K562 (cell line): ENCODE measurements around the gene IRF4. TPM values are rescaled to one million over a fixed set of nuclear protein-coding genes. Genes with fewer than 3 reads are reported as not detected.

Experiments
- ATAC-seq: fragments of 200-7000 bp; cut with Tn5 transposase; 3 replicates; pipeline ENCODE4 v1.9.1; 2020; ENCODE audit warnings: moderate library complexity
- BruUV-seq: library from RNA; stranded (reverse); fragments of 400-500 nt; replicated peaks from 2 replicates; lab custom pipeline; 2021; lab: Mats Ljungman, UMichigan
- CTCF ChIA-PET: fragments of 300-600 bp; formaldehyde crosslinking; extraction: SDS; loops from one replicate; lab custom pipeline; 2021; ENCODE audit warnings: low intra/inter-chr PET ratio; lab: Yijun Ruan, JAX
- POLR2A ChIA-PET: fragments of 300-600, 350-650 bp; sonication (Branson Sonifier 250); formaldehyde crosslinking; extraction: SDS; loops from one replicate; lab custom pipeline; 2021; ENCODE audit warnings: antibody characterized with exemption, inconsistent platforms; lab: Yijun Ruan, JAX
- DNase-seq, 4 experiments: peaks; one replicate each; pipeline versions ENCODE4 v3.0.0 to v3.0.0-alpha.2; 2011 to 2018; ENCODE audit warnings: low spot score in 3 of 4, mixed read lengths in 3 of 4; ENCODE audit errors: extremely low read depth in 1 of 4
- FAIRE-seq: peaks from 2 replicates; lab custom pipeline; 2011; peaks lifted over from hg19 to GRCh38; lab: Jason Lieb, UNC
- H2AFZ ChIP-seq: 2 replicates; pipeline ENCODE4 v1.6.0; 2011; ENCODE audit warnings: low read depth, low read length, control low read depth, inconsistent platforms
- H3K27ac ChIP-seq: fragments of 200-600 bp; 3 replicates; pipeline ENCODE4 v1.8.0; 2011; ENCODE audit warnings: low read depth, mild to moderate bottlenecking, control low read depth, inconsistent platforms, low read length, moderate library complexity, mixed read lengths; ENCODE audit errors: extremely low read depth
- H3K27me3 ChIP-seq, 2 experiments: fragments of 300-600 bp in 1 of 2; 2 replicates in 1 of 2; 3 replicates in 1 of 2; pipeline versions ENCODE4 v1.6.0 to v1.8.0; 2011; ENCODE audit warnings: inconsistent platforms in 2 of 2, low read length in 2 of 2, mild to moderate bottlenecking in 1 of 2, mixed read lengths in 1 of 2, moderate library complexity in 1 of 2; ENCODE audit not compliant: control insufficient read depth in 2 of 2, insufficient read depth in 2 of 2
- H3K36me3 ChIP-seq: fragments of 300-600 bp; 3 replicates; pipeline ENCODE4 v1.8.0; 2011; ENCODE audit warnings: mild to moderate bottlenecking, low read length, inconsistent platforms; ENCODE audit not compliant: control insufficient read depth, insufficient read depth
- H3K4me1 ChIP-seq, 2 experiments: fragments of 200-600 bp in 1 of 2; replicated peaks in 1 of 2; 2 replicates in 1 of 2; 3 replicates in 1 of 2; pipeline versions ENCODE4 v1.5.1 to v1.8.0; 2011; ENCODE audit warnings: inconsistent platforms in 2 of 2, low read length in 2 of 2, mild to moderate bottlenecking in 1 of 2, mixed read lengths in 1 of 2, moderate library complexity in 1 of 2; ENCODE audit not compliant: control insufficient read depth in 2 of 2, insufficient read depth in 2 of 2
- H3K4me2 ChIP-seq: 2 replicates; pipeline ENCODE4 v1.6.1; 2011; ENCODE audit warnings: low read length, control low read depth, inconsistent platforms, mixed read lengths; ENCODE audit not compliant: insufficient read depth
- H3K4me3 ChIP-seq: fragments of 200-600 bp; sonication (generic), shearing (Covaris generic); 2 replicates; pipeline ENCODE4 v1.5.1; 2016; ENCODE audit warnings: control low read depth, inconsistent platforms
- H3K79me2 ChIP-seq: fragments of 200-600 bp; 3 replicates; pipeline ENCODE4 v1.8.0; 2011; ENCODE audit warnings: low read length, inconsistent platforms; ENCODE audit not compliant: control insufficient read depth, insufficient read depth
- H3K9ac ChIP-seq, 2 experiments: 2 replicates each; pipeline versions ENCODE4 v1.6.0 to v1.6.1; 2011; ENCODE audit warnings: low read depth in 2 of 2, low read length in 2 of 2, control low read depth in 1 of 2, inconsistent platforms in 1 of 2, mild to moderate bottlenecking in 1 of 2, mixed read lengths in 1 of 2; ENCODE audit not compliant: insufficient read depth in 1 of 2
- H3K9me1 ChIP-seq: one replicate; pipeline ENCODE4 v1.6.0; 2011; ENCODE audit warnings: inconsistent platforms, mild to moderate bottlenecking, low read length, moderate library complexity; ENCODE audit not compliant: control insufficient read depth, insufficient read depth
- H3K9me3 ChIP-seq: replicated peaks from 2 replicates; pipeline ENCODE4 v1.5.1; 2011; ENCODE audit warnings: low read depth, low read length, inconsistent platforms; ENCODE audit not compliant: control insufficient read depth, insufficient read depth
- H4K20me1 ChIP-seq: replicated peaks from 2 replicates; pipeline ENCODE4 v1.6.1; 2011; ENCODE audit warnings: low read length, inconsistent platforms, mixed read lengths; ENCODE audit not compliant: control insufficient read depth, insufficient read depth
- C11orf30 ChIP-seq: fragments of 450-650 bp; IDR thresholded peaks from 2 replicates; pipeline ENCODE4 v1.6.1; 2016; ENCODE audit warnings: low read depth, mild to moderate bottlenecking
- CGGBP1 ChIP-seq: fragments of 250-450 bp; sonication (Bioruptor Pico); IDR thresholded peaks from 2 replicates; pipeline ENCODE4 v1.9.0; 2021; ENCODE audit warnings: mild to moderate bottlenecking
- DACH1 ChIP-seq: fragments of 450-650 bp; IDR thresholded peaks from 2 replicates; pipeline ENCODE4 v1.6.1; 2018; ENCODE audit not compliant: partially characterized antibody
- FOSL1 ChIP-seq: fragments of 200-800 bp; sonication (Bioruptor generic); conservative IDR thresholded peaks from 2 replicates; pipeline ENCODE4 v1.6.1; 2016; ENCODE audit warnings: missing genetic modification characterization, missing compliant biosample characterization
- NFE2 ChIP-seq: IDR thresholded peaks from 2 replicates; pipeline ENCODE4 v1.6.1; 2014; ENCODE audit warnings: antibody characterized with exemption, low read depth
- ZBTB1 ChIP-seq: sonication (generic); formaldehyde crosslinking; IDR thresholded peaks from 2 replicates; pipeline ENCODE4 v1.8.1; 2023; ENCODE audit warnings: missing genetic modification reagents, low read depth, mild to moderate bottlenecking, borderline replicate concordance
- WGBS: fragments of 100-300 bp; shearing (Covaris generic); methylation state at CpG from one replicate; pipeline ENCODE4 v1.1.6; 2016; ENCODE audit warnings: low coverage, mixed read lengths; ENCODE audit not compliant: insufficient coverage; ENCODE audit errors: missing lambda C conversion rate; 5-methylcytosine and 5-hydroxymethylcytosine counted together
- in situ Hi-C: fragments of 300-500 bp; cut with MboI; formaldehyde crosslinking; loops from 4 replicates; pipeline ENCODE4 v1.15.0; 2018; ENCODE audit warnings: inconsistent platforms, mixed read lengths
- intact Hi-C: fragments of 100-400 bp; cut with micrococcal nuclease; formaldehyde crosslinking; loops from 2 replicates; pipeline ENCODE4 v1.14.2; 2022
- polyA plus RNA-seq, 8 experiments: library from polyadenylated mRNA; depleted of rRNA in 4 of 8; stranded (reverse) in 5 of 8; unstranded in 3 of 8; fragments of >200 nt; fragmentation: Nextera tagmentation in 2 of 8; fragmentation: Illumina TruSeq in 1 of 8; extraction: Ambion mirVana in 2 of 8; extraction: Trizol in 1 of 8; gene quantifications; 2 replicates each; pipeline versions ENCODE4 v1.2.1 to v1.2.3, GENCODE V29; 2011 to 2014; ENCODE audit warnings: inconsistent platforms in 1 of 8, missing spikeins in 1 of 8
- total RNA-seq, 7 experiments: library from RNA; depleted of rRNA in 6 of 7; stranded (reverse); fragments of >200 nt in 6 of 7; fragmentation: Illumina TruSeq in 2 of 7; extraction: Trizol in 2 of 7; gene quantifications; 2 replicates each; pipeline versions ENCODE4 v1.2.1 to v1.2.3, GENCODE V29; 2011 to 2021; ENCODE audit warnings: low replicate concordance in 1 of 7
- TF ChIP-seq, protein P1 (sequence below): fragments of 450-650 bp; conservative IDR thresholded peaks from 2 replicates; pipeline ENCODE4 v1.6.1; 2016; ENCODE audit warnings: missing genetic modification characterization, low read depth, mild to moderate bottlenecking, missing compliant biosample characterization, moderate library complexity

The IRF4 gene
- total and polyA plus RNA-seq, 9 of the 15 experiments (the other 6 are each of a cell fraction or from before 2014, with no cell fraction given) = 0.05 to 0.33 (median 0.09) TPM; not detected in 6

GRCh38 chr6:435441-436307 lies 44.1 kb downstream of the IRF4 start:
- H3K4me2 ChIP-seq = no peak overlapping the region

GRCh38 chr6:436308-437036 lies 44.9 kb downstream of the IRF4 start:
- H4K20me1 ChIP-seq = no peaks in the 10 kb centered on the region
- FAIRE-seq (no peak), DNase-seq (peak in 1 of 4 experiments; percentile 20), ATAC-seq (peak; percentile 38)
- H3K4me1 ChIP-seq = peaks cover 0 to 7% of the 10 kb centered on the region in 2 experiments; a peak in 2 of 5 replicates
- intact Hi-C loops = no loop called here
- H3K79me2 ChIP-seq = no peaks in the 10 kb centered on the region
- H3K27me3 ChIP-seq = peaks cover 38 to 73% of the 10 kb centered on the region in 2 experiments
- in situ Hi-C loops = no loop called here
- BruUV-seq = no TSS peak
- ChIA-PET CTCF (no interaction called here), POLR2A (interaction anchor here (2.0 kb wide), 1 partner anchor 9 kb away, joined by 10 read pairs; no protein-coding TSS in a partner anchor)
- H3K9me3 ChIP-seq = no peaks in the 10 kb centered on the region
- 8% methylated on average over 24 of the region's 25 CpGs for WGBS
- H3K9ac ChIP-seq = no peak overlapping the region; a peak in 1 of 4 replicates
- no peak overlapping the region for H3K4me2 ChIP-seq
- H3K4me3 ChIP-seq = no peak overlapping the region
- TF ChIP-seq CGGBP1 (no peak), FOSL1 (tag) (0 out of 2 replicates have a peak, but pooled peaks have one; percentile 17), ZBTB1 (CRISPR knock-in tag) (no peak)
- TF ChIP-seq, protein P1, sequence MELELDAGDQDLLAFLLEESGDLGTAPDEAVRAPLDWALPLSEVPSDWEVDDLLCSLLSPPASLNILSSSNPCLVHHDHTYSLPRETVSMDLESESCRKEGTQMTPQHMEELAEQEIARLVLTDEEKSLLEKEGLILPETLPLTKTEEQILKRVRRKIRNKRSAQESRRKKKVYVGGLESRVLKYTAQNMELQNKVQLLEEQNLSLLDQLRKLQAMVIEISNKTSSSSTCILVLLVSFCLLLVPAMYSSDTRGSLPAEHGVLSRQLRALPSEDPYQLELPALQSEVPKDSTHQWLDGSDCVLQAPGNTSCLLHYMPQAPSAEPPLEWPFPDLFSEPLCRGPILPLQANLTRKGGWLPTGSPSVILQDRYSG (tag) = no peak
- H3K9me1 ChIP-seq = no peaks in the 10 kb centered on the region
- H3K36me3 ChIP-seq = no peaks in the 10 kb centered on the region
- H2AFZ ChIP-seq = no peak overlapping the region
- no peak overlapping the region for H3K27ac ChIP-seq

More at GRCh38 chr6:435441-436307, 44.1 kb downstream of the IRF4 start:
- Histone ChIP-seq H3K27ac (no peak overlapping the region), H3K4me3 (no peak overlapping the region), H2AFZ (no peak overlapping the region), H3K9me1 (no peaks in the 10 kb centered on the region), H3K4me1 (peaks cover 0 to 7% of the 10 kb centered on the region in 2 experiments; a peak in 2 of 5 replicates), H3K9ac (no peak overlapping the region), H4K20me1 (no peaks in the 10 kb centered on the region), H3K79me2 (no peaks in the 10 kb centered on the region), H3K9me3 (no peaks in the 10 kb centered on the region), H3K27me3 (peaks cover 43 to 71% of the 10 kb centered on the region in 2 experiments), H3K36me3 (no peaks in the 10 kb centered on the region)
- in situ Hi-C loops = no loop called here
- no TSS peak for BruUV-seq
- WGBS = 23% methylated on average over 46 of the region's 50 CpGs
- no peak for TF ChIP-seq DACH1
- peak; percentile 47; the same call in 1 of the 2 replicates for TF ChIP-seq NFE2
- TF ChIP-seq C11orf30 = 0 out of 2 replicates have a peak, but pooled peaks have one; percentile 27
- FAIRE-seq (no peak), DNase-seq (no peak), ATAC-seq (peak; percentile 23; the same call in 1 of the 3 replicates)
- POLR2A ChIA-PET = interaction anchor here (2.0 kb wide), 1 partner anchor 10 kb away, joined by 10 read pairs; no protein-coding TSS in a partner anchor
- intact Hi-C loops = no loop called here
- CTCF ChIA-PET = no interaction called here
